Stimulated activated CD4-positive, alpha-beta T cell treated with anti-CD3 and anti-CD28 coated beads, Interleukin-1b, Interleukin-23, amount 100 ng/mL, for 24 hours (primary cell): Measurements from ENCODE around the gene CLTB.

Experiments used
- DNase-seq, 4 experiments: peaks; one replicate each; pipeline ENCODE4 v3.0.0-alpha.2; 2020; ENCODE audit warnings: low read depth in 4 of 4, low spot score in 1 of 4

Gene CLTB

DNA sequence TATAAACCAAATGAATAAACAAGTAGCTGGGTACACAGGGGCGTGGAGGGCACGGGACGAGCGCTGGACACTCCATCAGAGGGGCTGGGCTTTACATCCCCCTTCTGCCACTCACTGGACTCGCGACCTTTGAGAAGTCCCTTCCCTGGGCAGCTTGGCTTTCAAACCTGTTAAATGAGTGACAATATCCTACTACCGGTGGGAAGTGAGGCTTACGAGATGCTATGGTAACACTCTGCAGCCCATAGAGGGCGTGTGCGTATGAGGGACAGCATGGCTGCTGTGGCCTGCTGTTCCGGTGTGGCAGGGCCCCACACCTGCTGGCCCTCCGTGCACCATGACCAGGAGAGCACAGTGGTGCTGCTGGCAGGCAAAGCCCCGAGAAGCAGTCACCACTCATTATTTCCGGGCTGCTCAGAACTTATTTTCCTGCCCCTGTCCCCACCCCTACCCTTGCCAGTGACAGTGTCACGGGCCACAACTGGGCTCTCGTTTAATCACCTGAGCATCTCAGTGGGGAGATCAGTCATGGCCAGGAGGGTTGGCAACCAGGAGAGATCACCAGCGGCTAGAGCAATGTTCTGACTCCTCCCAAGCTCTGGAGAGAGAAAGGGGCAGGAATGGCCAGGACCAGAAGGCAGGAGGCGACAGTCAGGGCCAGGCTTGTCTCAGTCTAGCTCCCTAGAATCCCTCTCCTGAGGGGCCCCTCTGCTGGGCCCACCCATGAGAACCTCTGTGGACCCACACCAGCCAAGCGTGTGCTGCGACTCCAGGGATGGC, 10.5 kb downstream of the CLTB start:
- no peak for DNase-seq

DNA sequence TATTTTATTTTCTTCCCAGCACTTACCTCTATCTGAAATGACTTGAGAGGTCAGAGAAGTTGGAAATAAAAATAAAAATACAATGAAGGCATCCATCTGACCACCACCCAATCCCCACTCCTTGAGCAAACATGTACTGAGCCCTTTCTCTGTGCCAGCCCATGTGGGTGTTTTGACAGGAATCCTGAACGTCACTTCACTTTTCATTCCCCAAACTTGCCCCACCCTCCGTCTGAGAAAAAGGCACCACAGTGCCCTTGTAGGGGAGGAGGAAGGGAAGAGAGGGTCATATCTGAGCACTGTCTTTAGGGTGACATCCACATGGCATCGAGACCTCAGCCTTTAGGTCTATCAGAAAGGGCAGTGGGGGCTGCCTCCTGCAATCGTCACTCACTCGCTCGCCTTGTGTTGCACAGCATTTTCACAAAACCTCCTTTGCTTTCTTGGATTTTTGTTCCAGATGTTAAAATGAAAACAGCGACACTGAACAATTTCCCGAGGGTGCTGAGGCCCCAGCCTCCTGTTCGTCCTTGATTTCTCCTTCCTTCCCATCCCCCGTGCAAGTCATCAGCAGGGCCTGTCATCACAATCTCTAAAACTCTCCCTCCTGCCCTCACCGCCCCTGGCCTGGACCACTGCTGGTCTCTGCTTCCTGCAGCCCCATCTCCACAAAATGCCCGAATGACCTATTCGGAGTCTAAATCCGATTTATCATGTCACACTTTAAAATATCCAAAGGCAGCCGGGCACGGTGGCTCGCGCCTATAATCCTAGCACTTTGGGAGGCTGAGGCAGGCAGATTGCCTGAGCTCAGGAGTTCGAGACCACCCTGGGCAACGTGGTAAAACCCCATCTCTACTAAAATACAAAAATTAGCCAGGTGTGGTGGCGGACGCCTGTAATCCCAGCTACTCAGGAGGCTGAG, 14.8 kb downstream of the CLTB start:
- no peak for DNase-seq

DNA sequence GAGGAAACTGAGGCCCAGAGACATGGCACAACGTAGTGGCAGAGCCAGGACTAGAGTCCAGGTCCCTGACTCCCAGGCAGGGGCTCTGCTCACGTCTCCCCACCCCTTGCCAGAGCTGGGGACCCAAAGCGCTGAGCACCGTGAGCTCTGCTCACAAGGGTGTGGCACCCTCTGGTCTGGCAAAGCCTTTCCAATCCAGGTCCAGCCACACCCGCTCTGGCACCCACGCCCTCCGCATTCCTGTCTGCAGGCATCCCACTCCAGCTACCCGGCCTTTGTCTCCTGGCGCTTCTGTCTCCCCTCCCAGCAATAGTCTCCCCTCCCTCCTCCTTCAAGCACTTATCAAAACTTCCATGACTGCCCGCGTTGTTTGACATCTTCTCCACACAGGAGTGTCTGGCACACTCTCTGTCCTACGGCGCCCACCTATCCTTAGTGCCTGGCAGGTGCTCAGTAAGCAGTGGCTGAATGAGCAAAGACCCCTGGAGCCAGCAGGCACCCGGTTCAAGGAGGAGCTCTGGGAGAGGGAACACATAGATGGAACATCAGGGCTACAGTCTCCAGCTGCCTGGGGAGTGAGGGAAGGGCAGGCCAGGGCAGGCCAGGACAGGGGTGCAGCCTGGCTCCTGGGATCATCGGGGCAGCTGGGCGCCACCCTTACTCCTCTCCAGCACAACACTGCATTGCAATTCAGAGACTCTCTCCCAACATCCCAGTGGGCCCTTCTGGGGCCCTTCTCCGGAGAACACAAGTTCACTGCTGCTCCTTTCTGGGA, 15.8 kb downstream of the CLTB start:
- DNase-seq: no peak

DNA sequence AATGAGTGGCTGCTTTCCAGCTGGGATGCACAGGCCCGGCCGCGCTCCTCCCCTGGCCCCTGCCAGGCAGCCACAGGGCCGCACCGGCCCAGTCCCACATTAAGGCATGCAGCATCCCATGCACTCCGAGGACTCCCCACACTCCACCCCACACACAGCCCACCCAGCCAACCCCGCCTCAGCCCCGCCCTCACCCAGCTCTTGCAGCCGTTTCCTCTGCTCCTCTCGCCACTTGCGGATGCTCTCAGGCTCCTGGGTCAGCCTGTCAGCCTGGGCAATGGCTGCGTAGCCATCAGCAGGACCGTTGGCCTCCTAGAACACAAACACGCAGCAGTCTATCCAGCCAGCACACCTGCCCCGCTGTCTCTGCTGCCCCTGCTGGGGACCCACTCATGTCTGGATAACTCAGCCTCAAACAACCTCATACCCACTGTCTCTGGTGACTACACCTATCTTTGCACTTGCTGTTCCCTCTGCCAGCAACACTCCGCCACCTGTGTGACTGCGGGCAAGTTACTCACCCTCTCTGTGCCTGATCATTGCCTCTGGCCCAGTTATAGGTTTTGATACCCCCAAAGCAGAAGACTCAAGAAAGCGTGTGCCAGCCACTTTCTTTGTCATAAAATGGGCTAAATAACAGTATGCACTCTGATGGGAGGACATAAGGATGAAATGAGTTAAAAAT, 18.5 kb downstream of the CLTB start:
- DNase-seq: no peak

GRCh38 chr5:176396330-176396729, 20.0 kb downstream of the CLTB start:
- DNase-seq: no peak

DNA sequence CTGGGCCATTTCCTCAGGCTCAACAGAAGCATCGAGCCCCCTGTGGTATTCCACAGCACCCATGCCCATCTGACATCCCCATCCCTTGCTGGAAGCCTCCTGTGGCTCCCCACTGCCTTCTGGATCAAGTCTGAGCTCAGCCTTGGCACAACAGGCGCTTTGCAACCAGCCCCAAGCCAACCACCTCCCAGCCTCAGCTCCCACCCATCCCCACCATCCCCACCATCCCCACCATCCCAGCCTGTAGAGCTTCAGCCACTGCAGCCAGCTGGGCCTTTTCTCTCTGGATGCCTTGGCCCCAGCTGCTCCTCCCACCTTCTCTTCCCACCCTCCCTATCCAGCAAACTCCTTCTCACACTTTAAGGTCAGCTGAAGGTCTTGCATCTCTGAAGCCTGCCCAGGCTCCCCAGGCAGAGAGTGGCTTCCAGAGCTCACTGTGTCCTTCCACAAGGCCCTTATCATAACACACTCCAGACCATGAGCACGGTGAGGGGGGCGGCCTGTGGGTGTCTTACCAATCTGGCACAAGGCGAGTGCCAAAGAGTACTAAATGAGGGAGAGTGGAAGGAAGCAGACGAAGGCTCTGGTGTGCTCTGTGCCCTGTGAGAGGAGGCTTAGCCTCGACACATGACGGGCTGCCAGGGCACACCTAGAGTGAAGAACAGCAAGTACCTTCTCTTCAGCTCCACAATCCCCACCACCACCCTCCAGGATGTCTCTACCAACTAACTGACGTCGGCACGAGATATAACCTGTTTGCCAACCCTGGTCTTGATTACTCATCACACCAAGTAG, 21.3 kb downstream of the CLTB start:
- DNase-seq: no peak

DNA sequence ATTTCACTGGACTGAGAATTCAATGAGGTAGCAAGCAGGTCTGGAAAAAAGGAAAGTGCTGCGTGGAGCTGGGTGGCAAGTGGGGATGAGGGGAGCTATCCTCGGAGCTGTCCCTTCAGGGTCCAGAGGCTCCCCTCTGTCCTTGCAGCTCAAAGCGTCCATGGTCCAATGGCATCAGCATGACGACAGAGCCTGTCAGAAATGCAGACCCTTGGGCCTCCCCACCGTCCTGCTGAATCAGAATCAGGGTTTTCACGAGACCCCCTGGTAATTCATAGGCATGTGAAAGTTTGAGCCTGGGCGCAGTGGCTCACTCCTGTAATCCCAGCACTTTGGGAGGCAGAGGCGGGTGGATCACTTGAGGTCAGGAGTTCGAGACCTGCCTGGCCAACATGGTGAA, 22.2 kb downstream of the CLTB start:
- no peak for DNase-seq

GRCh38 chr5:176392526-176392925, 23.8 kb downstream of the CLTB start:
- no peak for DNase-seq

- DNase-seq: no peak
Measured at GRCh38 chr5:176391999-176392398, 24.3 kb downstream of the CLTB start.

DNA sequence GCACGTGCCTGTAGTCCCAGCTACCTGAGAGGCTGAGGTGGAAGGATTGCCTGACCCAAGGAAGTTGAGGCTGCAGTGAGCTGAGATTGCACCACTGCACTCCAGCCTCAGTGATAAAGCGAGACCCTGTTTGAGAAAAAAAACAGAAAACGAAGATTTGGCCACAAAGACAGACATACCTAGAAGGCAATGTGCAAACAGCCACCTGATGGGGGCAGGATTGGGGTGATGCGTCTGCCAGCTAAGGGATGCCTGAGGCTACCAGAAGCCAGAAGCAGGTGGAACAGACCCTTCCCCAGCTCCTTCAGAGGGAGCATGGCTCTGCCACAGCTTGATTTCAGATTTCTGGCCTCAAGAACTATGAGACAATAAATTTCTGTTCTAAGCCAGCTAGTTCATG, 24.9 kb downstream of the CLTB start:
- no peak for DNase-seq

- no peak for DNase-seq
Measured at GRCh38 chr5:176389135-176390123, 26.9 kb downstream of the CLTB start.

GRCh38 chr5:176388444-176389134, 27.8 kb downstream of the CLTB start, which contains the start of the genes HIGD2A and NOP16:
Gene HIGD2A, plus strand, starts transcription at chr5:176388751. Its CDS starts 69 bp downstream, at chr5:176388820.
Gene NOP16, minus strand, starts transcription at chr5:176388598. Its CDS starts 59 bp downstream, at chr5:176388539.
- DNase-seq: peak; percentile 98 to 100 (median 99)

DNA sequence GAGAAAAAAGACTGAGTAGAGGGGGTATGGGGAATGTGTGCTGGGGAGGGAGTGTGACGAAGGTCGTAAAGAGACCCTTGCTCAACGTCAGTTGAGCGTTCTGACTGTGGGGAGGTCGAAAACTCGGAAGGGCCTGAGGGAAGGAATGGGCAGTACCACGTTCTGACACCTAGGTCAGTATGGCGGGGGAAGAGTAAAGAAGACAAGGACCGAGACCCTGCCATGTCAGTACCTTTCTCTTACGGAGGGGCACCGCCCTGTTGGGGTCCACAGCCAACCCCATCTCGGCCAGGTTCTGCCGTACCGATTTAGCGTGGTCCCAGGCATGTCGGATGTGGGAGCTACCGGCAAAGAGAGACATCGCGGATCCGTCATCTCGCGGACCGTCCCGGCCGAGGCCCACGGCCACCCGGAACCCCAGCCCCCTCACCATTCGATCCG, 28.3 kb downstream of the CLTB start:
- peak in 1 of 4 experiments; percentile 9 for DNase-seq

GRCh38 chr5:176387384-176387925, 28.9 kb downstream of the CLTB start:
- no peak for DNase-seq

DNA sequence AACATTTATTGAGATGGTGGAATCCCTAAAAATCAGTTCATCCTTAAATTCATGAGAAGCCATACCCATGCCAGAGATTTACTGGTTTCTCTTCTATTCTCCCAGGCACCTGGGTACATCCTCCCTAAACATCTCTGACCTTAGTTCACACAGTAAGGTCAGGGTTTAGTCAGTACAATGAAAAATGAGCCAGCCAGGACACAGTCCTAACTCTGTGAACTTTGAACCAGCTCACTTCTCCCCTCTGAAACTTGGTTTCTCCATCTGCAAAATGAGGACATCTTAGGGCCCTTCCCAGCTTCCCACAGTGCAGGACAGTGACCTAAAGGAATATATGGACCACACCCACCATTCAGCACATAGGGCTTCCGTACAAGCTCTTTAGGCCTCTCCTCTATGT, 29.8 kb downstream of the CLTB start:
- DNase-seq: no peak

DNA sequence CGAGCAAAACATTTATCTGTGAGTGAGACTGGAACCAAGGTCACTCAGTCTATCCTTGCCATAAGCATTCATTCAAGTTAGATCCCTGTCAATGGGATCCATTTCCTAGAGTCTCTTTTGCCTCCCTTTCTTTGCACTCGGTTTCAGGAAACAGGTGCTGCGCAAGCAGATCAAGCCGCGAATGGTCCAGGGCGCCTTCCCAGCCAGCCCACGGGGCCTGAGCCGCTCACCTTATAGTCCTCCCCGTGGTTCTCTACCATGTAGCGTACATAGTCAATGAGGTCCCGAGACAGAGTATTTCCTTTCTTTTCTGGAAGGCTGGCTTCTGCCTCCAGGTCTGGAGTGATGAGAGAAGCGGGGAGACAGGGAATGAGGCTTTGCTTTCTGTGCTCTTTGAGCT, 31.3 kb downstream of the CLTB start:
- no peak for DNase-seq

DNA sequence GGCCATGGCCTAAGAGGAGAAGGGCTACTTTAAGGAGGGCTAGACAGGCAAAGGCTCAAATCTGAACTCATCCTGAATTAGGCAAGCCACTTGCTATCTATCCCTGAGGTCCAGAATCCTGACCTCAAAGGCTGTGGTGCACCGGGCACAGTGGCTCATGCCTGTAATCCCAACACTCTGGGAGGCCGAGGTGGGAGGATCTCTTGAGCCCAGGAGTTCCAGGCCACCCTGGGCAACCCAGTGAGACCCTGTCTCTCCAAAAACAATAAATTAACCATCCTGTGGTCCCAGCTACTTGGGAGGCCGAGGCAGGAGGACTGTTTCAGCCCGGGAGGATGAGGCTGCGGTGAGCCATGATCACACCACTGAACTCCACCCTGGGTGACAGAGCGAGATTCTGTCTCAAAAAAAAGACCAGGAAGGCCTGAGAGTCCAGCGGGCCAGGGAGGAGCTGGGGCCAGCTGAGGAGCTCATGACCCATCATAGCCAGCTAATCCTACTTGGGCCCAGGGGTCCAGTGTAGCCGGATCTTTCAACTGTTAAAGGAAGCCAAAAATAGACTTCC, 31.9 kb downstream of the CLTB start:
- no peak for DNase-seq
